ENCODE results near the gene QRICH1.

DNA sequence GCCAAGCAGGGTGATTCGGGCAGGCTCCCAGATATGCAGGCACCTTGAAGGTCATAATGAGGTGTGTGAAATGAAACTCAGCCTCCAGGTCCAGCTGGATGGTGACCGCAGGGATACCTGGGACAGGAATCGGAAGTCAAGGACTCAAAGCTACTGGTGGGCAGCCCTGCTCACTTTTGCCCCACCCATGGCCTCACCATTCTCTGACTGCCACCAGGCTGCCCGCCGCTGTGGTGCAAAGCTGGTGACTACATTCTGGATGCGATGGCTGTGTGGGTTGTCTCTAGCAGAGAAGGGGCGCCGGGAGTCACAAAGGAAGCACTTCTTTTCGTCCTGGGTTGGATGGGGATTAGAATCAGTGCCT is 38.2 kb upstream of the QRICH1 start:
- TF ChIP-seq, protein P1, sequence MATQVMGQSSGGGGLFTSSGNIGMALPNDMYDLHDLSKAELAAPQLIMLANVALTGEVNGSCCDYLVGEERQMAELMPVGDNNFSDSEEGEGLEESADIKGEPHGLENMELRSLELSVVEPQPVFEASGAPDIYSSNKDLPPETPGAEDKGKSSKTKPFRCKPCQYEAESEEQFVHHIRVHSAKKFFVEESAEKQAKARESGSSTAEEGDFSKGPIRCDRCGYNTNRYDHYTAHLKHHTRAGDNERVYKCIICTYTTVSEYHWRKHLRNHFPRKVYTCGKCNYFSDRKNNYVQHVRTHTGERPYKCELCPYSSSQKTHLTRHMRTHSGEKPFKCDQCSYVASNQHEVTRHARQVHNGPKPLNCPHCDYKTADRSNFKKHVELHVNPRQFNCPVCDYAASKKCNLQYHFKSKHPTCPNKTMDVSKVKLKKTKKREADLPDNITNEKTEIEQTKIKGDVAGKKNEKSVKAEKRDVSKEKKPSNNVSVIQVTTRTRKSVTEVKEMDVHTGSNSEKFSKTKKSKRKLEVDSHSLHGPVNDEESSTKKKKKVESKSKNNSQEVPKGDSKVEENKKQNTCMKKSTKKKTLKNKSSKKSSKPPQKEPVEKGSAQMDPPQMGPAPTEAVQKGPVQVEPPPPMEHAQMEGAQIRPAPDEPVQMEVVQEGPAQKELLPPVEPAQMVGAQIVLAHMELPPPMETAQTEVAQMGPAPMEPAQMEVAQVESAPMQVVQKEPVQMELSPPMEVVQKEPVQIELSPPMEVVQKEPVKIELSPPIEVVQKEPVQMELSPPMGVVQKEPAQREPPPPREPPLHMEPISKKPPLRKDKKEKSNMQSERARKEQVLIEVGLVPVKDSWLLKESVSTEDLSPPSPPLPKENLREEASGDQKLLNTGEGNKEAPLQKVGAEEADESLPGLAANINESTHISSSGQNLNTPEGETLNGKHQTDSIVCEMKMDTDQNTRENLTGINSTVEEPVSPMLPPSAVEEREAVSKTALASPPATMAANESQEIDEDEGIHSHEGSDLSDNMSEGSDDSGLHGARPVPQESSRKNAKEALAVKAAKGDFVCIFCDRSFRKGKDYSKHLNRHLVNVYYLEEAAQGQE (IDR thresholded peaks at IDR 0.05; ENCODE audit: low read depth, low read length), result no peak
- TF ChIP-seq, protein P2, sequence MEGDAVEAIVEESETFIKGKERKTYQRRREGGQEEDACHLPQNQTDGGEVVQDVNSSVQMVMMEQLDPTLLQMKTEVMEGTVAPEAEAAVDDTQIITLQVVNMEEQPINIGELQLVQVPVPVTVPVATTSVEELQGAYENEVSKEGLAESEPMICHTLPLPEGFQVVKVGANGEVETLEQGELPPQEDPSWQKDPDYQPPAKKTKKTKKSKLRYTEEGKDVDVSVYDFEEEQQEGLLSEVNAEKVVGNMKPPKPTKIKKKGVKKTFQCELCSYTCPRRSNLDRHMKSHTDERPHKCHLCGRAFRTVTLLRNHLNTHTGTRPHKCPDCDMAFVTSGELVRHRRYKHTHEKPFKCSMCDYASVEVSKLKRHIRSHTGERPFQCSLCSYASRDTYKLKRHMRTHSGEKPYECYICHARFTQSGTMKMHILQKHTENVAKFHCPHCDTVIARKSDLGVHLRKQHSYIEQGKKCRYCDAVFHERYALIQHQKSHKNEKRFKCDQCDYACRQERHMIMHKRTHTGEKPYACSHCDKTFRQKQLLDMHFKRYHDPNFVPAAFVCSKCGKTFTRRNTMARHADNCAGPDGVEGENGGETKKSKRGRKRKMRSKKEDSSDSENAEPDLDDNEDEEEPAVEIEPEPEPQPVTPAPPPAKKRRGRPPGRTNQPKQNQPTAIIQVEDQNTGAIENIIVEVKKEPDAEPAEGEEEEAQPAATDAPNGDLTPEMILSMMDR (IDR thresholded peaks at IDR 0.05), result no peak
- TF ChIP-seq GABPA (IDR thresholded peaks at IDR 0.05; ENCODE audit: low read depth), result no peak
- TF ChIP-seq NFIC (IDR thresholded peaks at IDR 0.05; ENCODE audit: borderline replicate concordance), result no peak
- TF ChIP-seq, protein P3, sequence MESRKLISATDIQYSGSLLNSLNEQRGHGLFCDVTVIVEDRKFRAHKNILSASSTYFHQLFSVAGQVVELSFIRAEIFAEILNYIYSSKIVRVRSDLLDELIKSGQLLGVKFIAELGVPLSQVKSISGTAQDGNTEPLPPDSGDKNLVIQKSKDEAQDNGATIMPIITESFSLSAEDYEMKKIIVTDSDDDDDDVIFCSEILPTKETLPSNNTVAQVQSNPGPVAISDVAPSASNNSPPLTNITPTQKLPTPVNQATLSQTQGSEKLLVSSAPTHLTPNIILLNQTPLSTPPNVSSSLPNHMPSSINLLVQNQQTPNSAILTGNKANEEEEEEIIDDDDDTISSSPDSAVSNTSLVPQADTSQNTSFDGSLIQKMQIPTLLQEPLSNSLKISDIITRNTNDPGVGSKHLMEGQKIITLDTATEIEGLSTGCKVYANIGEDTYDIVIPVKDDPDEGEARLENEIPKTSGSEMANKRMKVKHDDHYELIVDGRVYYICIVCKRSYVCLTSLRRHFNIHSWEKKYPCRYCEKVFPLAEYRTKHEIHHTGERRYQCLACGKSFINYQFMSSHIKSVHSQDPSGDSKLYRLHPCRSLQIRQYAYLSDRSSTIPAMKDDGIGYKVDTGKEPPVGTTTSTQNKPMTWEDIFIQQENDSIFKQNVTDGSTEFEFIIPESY (IDR thresholded peaks at IDR 0.05; ENCODE audit: borderline replicate concordance, low read depth), result no peak
- TF ChIP-seq RAD21 (IDR thresholded peaks at IDR 0.05; ENCODE audit: low read length), result no peak
- no peak for TF ChIP-seq MXI1 (IDR thresholded peaks at IDR 0.05; ENCODE audit: low read depth, low read length)
- no peak for TF ChIP-seq FOSL2 (IDR thresholded peaks at IDR 0.05; ENCODE audit: borderline replicate concordance, low read depth)
- no peak for TF ChIP-seq CHD2 (IDR thresholded peaks at IDR 0.05; ENCODE audit: low read length, partially characterized antibody)

Measured in SK-N-SH (cell line).